HCEC 1CT (cell line): ENCODE data around the gene DIAPH3.
"Not testable (repeated sequence)": the region's sequence is repeated elsewhere in the genome, so short reads cannot be mapped to it uniquely, and the experiment has no call there.

Source experiments
- DNase-seq: peaks from one replicate; pipeline ENCODE4 v3.0.0-alpha.2; 2017

The DIAPH3 gene

DNA sequence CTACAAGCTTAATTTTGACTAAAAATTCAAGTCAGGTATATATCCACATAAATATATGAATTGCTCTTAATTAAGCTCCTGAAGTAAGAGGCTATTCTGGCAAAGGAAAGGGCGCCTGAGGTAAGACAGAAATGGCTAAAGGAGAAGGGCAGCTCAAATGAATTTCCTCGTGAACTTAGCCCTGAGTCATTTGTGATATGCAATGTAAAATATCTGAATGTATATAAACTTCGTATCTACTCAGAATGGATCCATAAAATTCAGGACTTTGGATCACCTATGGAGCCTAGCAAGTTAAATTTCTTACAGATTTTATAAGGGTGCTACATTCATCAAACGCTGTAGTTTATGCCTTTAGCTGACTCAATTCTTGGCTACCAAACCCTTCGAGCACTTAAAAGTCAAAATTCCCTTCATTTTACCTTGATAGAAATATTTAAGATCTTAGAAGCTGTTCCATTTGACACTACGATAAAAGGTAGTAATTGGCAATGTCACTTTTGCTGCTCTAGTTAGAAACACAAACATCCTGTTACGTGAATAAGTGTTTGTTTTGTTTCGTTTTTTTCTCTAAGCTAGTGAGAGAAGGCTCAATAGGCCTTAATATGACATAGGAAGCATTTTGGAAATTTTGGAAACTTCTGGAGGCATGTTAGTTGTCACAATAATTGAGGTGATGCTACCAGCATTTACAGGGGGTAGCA lies 69.2 kb downstream of the DIAPH3 start:
- no peak for DNase-seq

DNA sequence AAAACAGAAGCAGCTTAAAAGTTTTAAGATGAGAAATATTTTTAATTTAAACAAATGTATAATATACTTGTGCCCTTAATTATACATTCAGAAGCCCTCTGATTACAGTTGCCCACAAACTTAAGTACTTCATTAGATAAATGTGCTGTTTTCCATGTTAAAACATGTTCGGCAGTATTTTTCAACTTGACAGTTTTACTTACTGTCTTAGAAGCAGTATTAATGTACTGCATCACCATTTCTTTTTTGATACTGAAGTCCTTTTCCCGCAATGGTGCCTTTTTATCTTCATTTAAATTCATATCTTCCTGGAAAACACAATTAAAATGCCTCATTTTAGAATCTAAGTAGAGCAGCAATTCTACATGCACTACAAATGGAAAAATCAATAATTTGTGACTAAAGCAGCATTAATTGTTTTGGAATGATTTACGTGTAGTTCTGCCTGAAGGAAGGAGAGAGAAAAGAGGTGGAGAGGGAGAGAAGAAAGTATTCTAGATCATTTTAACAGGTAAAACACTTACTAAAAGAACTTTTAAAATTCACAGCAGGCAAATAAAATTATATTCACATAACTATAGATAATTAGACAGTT lies 70.2 kb downstream of the DIAPH3 start:
- DNase-seq, result no peak

DNA sequence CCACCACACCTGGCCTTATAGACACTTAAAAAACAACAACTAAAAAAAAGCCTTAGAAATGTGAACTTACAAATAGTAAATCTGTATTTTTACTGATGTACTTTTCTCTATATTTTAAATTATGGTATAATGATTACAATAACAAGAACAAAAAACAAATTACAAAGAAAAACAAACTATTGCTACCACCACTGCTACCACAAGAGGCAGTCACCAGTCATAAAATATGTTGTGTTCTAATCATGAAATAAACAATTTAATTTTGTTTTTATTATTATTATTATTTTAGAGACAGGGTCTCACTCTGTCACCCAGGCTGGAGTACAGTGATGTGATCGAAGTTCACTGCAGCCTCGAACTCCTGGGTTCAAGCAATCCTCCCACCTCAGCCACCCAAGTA lies 72.2 kb downstream of the DIAPH3 start:
- DNase-seq, result no peak

DNA sequence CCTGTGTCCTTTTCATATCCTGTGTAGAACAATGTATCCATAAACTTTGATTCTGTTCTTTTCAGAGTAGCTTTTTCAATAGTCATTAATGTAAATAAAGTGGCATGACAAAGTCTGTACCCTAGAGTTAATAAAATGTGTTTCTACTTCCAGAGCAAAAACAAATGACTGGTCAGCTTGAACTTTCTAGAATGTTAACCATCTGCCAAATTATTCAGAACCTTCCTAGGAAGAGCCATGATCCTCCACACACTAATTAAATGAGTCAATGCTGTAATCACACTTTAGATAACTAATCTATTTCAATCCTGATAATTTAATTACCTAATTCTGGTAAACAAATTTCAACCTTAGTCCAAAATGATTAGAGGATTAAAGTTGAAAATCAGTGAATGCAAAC lies 73.2 kb downstream of the DIAPH3 start:
- no peak for DNase-seq

DNA sequence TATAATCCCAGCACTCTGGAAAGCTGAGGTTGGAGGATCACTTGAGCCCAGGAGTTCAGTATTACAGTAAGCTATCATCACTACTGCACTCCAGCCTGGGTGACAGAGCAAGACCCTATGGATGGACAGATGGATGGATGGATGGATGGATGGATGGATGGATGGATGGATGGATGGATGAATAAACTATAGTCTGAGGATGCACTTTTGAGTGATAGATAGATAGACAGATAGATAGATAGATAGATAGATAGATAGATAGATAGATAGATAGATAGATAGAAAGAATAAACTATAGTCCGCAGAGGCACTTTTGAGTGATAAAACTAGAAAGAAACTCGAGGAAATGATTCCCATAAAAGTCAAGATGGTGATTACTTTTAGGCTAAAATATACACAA lies 79.9 kb downstream of the DIAPH3 start:
- not testable (repeated sequence) for DNase-seq

DNA sequence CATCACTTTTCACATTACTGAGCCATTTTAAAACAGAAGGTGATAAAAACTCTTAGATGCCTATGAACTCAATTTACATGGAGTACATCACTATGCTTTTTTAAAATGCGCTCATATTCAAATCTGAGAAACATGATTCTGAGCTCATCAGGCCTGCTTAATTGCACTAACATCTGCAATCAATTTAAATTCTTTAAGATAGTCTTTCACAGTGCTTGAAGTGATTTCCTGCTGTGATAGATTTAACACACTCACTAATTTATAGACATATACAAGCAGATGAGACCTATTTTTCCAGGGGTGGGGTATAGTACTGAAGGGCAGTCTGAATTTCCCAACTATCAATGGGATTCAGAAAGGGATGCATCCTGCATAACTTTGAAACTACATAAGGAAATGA lies 82.9 kb downstream of the DIAPH3 start:
- DNase-seq, result no peak

DNA sequence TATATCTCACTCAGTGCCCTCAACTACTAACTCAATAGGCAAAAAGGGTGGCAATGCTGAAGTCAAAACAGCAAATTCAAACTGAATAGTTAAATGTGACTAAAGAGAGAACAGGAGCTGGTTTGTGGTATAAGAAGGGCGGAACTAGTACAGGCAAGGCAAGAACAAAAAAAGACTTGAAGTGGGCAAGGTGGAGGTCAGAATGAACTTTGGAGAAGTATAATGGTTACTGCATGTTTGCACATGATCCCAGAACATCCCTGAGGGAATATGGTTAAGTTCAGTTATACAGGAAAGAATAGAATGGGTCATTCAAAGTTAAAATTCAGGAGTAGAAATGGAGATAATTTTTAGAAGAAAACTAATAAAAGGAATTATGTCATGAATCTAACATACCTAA lies 85.5 kb downstream of the DIAPH3 start:
- no peak for DNase-seq

DNA sequence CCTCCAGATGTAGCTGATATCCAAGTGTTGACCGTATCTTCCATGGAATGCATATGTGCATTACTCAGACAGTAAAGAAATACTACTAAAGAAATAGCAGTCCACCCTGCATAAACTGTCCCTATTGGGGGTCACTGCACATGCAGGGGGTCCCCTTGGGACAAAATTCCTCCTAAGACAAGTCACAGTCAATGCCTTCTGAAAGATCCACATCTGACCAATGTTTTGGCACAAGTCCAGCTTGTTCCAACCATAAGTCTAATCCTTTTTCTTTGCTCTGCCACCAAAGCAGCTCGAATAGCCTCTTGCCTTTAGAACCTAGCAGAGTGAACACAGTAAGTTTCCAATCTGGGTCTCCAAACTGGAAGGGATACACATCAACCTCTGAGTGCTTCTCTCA lies 87.9 kb downstream of the DIAPH3 start:
- no peak for DNase-seq

DNA sequence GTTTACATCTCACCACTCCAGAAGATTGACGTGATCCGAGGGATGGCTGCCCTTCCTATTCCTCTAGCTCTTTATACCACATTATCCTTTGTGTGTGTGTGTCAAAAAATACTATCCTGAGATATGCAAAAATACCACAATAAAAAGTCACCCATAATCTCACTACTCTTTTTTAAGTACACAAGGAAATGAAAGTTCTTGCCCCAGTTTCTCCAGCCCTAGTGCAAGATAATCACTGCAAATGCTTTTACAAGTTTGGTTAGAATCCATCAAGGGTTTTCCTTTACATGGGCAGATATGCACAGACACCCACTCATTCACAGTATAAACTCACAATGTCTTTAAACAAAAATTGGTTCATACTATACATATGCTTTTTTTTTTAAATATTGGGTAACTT lies 89.3 kb downstream of the DIAPH3 start:
- no peak for DNase-seq

DNA sequence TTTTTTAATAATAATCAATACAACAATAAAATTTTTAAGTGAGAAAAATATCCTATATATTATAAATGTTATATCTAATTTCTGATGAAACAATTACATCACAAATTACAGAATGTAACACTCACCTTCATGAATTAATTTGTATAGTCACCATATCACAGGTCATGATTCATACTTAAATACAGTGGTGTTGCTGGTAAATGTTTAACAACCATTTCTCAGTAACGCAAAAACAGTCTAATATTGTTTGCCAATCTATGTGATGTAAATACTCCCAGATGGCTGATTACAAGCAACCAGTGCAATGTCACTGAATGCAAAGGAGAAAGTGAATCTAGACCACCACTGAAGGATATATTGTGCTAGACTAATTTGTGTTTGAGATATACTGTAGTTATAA lies 97.5 kb downstream of the DIAPH3 start:
- DNase-seq, result no peak

DNA sequence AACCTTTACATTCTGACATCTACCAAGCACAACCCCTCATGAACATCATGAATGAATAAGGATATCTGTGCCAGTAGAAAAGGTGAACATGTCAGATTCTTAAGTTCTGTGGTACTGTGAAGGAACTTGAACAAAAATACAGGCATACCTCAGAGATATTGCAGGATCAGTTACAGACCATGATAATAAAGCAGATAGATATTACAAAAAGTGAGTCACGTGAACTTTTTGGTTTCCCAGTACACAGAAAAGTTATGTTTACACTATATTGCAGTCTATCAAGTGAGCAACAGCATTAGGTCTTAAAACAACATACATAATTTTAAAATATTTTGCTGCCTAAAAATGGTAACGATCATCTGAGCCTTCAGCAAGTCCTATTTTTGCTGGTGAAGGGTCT lies 101.2 kb downstream of the DIAPH3 start:
- DNase-seq, result no peak

DNA sequence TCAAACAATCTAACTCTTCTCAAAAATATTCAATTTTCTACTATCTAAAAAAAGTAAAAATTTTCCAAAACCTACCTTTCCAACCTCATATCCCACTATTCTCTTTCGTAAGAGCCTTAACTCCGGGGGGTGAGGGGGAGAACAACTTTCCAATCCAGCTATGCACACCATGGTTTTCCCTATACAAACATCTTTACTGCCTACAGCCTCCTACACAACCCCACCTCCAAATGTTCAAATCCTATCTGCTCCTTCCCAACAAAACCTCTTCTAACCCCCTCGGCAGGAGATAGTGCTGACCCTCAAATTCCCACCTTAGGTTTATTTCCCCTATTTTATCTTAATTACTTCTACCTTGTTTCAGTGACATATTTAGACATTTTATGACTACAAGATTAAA lies 102.0 kb downstream of the DIAPH3 start:
- DNase-seq, result no peak

DNA sequence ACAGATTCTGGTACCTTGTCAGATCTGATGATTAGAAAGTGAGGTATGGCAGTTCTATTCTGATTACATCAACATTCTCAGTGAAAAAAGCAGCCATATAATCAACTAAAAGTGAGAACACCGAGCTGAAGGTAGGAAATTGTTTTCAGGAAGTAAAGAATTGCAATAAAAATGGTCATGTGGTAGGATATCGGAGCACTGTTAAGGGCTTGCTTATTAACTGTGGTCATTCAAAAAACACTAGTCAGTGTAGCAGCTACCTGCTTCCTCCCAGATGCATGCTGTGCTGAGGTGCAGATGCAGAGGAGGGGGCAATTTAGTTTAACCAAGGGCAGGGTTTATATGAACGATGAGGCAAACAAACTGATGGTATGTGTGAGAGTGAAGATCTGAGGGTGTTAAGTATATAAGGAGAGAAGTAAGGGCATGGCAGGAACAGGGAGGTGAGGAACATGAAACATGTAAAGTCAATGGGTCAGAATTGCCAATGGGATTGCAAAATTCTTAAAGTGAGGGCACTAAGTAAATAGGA lies 111.9 kb downstream of the DIAPH3 start:
- DNase-seq, result no peak

DNA sequence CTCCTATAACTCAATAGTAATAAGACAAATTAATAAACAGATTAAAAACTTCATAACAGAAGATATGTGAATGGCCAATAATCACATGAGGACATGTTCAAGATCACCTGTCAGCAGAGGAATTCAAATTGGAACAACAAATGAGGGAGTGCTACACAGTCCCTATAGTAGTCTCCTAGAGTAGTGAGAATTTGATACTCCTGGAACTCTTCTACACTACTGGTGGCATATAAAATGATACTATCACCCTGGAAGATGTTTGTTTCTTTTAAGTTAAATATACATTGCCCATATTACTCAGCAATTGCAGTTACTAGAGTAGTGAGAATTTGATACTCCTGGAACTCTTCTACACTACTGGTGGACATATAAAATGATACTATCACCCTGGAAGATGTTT lies 115.4 kb downstream of the DIAPH3 start:
- DNase-seq, result not testable (repeated sequence)

DNA sequence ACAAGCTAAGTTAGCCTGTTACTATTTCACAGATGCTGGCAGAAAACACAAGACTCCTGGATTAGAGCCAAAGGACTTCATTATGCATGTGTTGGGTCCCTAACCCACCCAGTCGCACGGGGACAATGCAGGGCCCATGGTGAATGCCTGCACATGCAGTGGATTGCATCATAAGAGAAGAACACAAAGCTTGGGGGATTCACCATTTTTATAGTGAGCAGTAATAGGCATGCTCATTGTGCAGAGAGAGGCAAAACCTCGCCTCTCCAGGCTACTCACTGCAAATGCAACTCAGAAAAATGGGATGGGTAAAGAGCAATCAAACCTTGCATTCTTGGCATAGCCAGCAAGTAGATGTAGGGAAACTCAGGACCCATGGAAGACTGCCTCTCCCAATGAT lies 115.8 kb downstream of the DIAPH3 start:
- no peak for DNase-seq

DNA sequence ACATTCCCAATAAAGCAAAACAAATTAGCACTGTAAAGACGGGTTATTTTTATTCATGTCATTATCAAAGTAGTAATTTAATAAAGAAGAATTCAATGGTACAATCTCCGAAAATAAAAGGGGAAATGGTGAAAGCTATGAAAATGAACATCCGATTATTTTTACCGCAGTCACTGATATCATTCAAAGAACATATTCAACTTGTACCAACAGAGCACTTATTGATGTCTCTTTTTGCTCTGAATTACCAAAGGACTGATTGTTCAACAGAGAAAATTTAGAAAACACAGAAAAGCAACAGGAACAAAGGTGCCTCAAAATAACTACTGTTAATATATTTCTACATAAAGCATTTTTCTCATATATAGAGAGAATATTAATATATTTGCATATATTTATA lies 119.4 kb downstream of the DIAPH3 start:
- DNase-seq, result no peak

DNA sequence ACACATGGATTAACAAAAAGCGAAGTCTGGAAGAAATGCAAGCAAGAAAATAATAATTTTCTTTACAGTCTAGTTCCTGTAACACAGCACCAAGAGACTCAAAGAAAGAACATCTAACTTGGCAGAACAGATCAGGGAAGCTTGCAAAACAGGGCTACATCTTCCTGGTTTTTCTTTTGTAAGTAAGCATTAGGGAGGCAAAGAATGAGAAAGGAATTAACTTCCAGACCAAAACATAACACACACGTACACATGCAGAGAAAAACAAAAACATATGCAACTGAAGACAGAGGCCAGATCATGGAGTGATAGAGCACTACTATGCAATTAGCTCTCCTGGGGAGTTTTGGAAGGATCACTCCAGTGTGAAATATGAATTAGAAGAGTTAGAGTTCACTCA lies 120.5 kb downstream of the DIAPH3 start:
- no peak for DNase-seq

DNA sequence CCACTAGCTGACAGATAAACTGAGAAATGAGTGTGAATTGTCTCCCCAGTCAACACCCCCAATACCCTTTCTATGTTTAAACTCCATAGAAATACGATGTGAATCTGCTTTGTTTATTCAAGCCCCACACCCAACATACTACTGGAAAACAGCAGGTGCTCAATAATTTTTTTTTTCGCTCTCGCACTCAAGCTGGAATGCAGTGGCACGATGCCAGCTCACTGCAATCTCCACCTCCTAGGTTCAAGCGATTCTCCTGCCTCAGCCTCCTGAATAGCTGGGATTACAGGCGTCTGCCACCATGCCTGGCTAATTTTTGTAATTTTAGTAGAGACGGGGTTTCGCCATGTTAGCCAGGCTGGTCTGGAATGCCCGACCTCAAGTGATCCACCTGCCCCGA lies 123.1 kb downstream of the DIAPH3 start:
- not testable (repeated sequence) for DNase-seq

DNA sequence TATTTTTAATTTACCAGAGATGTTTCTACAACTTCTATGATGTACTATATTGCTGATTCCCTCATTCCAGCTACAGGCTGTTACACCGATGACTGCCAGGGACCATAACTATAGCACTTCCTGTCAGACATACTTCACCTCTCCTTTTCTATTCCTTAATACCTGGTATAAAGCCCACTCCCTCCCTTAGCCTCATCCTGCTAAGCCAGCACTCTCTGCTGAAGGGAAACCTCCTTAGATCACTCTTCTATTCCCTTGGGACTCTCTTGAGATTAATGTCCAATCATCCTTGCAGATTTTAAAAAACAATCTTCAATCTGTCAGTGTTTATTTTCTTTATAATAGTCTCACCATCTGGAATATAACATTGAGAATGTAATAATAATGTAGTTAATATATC lies 127.9 kb downstream of the DIAPH3 start:
- no peak for DNase-seq

DNA sequence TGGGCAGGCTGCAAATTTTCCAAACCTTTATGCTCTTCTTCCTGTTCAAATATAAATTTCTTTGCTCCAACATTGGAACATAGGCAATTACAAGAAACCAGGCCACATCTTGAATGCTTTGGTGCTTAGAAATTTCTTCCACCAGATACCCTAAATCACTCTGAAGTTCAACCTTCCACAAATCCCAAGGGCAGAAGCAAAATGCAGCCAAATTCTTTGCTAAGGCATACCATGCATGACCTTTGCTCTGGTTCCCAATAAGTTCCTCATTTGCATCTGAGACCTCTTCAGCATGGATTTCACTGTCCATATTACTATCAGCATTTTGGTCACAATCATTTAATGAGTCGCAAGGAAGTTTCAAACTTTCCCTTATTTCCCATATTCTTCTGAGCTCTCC lies 130.9 kb downstream of the DIAPH3 start:
- DNase-seq, result no peak

DNA sequence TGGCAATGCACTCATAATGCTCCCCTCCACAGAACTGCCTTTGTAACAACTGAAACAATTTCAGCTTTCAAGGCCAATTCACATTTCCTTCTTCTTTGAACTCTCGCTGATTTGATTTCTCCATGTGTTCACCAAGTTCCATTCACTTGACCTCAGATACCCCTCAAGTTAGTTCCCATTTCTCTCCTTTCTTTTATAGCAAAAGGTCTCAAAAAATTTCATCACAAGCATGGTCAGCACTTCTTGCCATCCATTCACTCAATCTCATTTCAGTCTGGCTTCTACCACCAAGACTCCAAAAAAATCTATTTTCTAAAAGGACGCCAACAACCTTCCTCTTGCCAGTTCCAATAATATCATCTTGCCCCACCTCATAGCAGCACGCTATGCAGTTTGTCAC lies 135.7 kb downstream of the DIAPH3 start:
- no peak for DNase-seq

DNA sequence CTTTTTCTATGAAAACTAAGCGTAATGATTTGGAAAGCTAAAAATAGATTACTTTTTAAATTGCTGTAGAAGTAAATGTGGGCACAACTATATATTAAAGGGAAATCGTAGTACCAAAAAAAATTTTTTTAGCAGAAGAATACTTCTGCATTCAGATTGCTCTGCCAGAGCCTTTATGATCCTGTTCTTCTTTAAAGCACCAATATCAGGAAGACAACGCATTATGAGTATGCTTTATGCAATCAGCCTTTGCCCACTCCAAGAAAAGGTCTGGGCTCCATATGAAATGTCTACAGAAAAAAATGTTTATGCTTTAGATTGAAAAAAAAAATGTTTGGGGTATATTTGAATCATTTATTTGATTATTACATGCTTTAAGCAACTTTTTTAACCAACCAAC lies 137.4 kb downstream of the DIAPH3 start:
- no peak for DNase-seq

DNA sequence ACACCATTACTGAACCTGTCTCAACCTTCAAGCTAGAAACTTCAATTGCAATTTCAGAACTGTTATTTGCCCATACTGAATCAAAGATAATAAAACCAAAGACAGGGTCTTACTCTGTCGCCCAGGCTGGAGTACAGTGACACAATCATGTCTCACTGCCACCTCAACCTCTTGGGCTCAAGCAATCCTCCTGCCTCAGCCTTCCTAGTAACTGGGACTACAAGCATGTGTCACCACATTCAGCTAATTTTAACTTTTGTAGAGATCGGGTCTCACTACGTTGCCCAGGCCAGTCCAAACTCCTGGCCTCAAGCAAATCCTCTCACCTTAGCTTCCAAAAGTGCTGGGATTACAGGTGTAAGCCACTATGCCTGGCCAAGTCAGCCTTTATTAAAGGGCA lies 143.4 kb downstream of the DIAPH3 start:
- no peak for DNase-seq

DNA sequence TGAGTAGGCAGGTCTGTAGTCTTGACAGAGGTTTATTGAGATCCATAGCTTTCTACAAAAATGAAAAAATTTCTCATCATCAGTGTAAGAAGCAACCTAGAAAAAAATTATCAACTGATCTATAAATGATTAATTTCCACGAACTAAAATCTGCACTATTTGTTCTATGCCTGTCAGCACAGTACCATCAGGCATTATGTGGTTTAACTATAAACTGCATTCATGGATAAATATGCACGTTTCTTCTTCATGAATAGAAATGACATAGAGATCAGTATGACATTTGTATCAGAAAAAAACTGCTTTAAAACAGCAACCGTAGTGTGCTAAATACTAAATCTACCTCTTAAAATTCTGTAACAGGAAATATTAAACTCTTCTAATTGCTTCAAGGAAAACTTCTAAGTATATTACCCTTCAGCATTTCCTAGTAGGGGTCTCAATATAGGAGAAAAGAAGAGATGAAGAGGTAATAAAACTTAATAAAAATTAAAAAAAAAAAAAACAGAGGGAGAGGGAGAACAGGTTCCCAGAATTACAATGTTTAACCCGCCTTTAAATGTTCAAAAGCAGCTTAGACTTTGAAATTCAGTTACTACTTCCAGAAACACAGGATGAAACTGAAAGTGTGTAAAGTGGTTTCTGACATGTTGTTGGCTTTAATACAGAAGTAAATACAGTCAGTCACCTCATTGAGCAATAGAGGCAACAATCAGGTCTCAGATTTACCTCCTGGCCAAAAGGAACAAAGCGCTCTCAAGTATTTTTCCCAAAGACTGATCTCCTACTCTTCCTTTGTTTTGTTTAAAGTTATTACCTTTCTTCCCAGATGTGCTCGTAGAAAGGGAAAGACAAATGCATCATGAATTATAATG lies 144.4 kb downstream of the DIAPH3 start:
- DNase-seq, result no peak
